HG03175 (cell line): Measurements from ENCODE around the gene DCHS1.

Source experiments
- ATAC-seq: cut with Tn5 transposase; IDR thresholded peaks from one replicate; pipeline ENCODE4 v1.9.1; 2021; ENCODE audit warnings: mild to moderate bottlenecking, moderate library complexity; ENCODE audit not compliant: unreplicated experiment

The DCHS1 gene

DNA sequence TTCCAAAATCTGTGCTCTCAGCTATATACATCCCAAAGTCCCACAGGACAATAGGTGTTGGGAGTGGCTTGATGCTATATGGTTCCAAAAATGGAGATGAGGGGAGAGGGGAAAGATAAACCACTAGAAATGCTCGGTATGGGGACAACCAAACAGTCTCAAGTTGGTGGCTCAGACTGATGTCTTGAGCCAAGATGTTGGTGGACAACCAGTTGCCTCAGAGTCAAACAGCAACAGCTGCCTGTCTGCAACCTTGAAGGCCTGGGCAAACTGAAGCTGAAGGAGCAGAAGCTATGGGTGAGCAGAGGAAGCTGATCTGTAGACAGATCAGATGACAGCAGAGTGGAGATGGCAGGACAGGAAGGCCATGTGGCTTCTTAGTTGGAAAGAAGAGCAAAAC lies 56.2 kb downstream of the DCHS1 start:
- no peak for ATAC-seq

DNA sequence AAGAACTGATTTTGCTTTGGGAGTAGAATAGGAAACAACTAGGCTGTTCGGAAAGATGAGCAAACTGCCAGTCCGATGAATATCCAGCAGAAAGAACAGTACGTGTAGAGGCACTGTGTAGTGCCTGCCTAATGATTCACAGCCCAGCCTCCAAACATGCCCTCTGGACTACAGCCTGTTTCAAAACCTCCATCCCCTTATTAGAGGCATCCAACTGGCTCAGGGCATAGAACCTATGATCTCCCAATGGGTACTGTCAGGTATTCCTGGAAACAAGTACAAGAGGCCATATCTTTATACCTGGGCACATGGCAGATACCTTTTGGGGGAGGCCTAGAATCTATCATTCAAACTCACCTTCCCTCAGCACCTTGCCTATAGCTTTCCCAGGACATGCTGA lies 57.1 kb downstream of the DCHS1 start:
- ATAC-seq = no peak

DNA sequence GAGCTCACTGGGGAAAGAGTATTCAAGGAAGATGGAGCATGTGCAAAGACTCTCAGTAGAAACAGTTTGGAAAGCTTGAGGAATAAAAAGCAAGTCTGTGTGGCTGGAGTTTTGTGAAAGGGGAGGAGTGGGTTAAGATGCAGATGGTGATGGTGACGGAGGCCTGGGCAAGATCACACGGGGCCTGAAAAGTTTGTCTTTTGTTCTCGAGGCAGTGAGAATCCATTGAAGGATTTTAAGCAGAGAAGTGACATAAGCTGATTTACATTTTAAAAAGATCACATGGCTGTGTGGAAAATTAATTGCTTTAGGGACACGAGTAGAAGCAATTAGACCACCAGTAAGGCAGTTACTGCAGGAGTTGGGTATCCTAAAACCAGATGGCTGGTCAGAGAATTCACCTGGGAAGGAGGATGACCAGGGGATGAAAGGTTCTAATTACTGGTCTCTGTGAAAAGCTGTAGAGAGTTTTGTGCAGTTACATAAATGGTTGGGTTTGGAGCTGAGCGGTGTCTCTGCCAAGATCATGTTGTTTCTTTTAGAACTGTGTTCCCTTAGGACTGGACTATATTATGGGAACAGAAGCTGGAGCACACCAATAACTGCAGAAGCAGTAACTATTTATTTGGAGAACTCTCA lies 59.3 kb downstream of the DCHS1 start:
- no peak for ATAC-seq

DNA sequence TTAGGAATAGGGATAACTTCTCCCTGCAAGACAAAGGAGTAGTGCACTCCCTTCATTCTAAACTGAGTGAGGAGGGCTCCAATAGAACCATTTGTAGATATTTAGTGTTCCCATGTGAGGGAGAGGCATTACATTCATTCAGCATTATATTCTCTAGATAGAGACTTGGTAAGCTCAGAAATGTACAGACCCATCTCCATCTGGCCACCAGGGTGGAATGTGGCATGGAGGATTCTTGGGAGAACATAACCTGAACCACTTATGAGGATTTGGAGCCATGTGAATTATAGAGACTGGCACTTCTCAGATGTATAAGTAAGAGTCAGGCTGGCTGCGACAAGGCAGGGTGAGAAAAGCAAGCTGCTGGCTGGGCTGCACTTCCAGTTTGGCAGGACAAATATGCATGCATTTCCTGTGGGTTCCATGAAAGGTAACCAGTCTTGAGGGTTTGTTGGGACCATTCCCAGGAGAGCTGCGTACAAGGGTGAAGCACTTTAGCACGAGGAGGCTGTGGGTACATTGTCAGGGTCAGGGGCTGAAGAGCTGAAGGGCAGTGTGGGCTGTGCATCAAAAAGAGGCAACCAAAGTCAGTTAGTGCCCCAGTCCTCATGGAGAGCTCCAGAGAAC lies 61.4 kb downstream of the DCHS1 start:
- ATAC-seq = no peak

DNA sequence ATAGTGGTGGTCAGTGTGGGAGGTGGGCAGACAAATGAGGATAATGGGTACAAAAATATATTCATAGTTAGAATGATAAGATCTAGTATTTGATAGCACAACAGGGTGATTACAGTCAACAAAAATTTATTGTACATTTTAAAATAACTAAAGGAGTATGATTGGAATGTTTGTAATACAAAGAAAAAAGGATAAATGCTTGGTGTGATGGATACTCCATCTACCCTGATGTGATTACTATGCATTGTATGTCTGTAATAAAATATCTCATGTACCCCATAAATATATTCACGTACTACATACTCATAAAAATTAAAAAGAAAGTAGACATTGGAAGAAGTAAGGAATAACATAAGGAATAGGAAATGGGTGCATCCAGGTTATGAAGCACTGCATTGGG lies 67.6 kb downstream of the DCHS1 start:
- no peak for ATAC-seq

DNA sequence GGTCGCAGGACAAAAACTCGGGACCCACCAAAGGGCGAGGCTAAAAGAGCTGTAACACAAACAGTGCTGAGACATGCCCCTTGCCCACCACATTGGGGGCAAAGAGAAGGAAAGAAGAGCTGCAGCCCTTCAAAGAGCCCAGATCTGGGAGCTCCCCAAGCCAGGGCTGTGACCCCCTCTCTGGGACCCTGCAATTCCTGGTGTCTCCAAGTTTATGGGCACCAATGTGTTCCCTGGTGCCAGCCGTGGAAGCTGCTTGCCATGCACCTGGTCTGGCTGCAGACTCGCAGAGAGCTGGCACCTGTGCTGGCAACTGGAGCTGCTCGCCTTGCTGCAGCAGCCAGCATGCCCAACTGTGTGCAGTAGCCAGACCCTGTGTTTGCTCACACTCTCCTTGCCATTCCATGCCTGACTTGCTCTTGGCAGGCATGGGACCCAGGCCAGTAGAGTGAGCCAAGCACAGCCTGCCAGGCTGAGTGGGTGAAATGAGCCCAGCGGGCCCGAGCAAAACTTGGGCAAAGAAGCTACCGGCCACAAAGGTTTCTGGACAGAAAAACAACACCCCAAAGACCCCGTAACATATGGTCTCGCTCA lies 68.2 kb downstream of the DCHS1 start:
- ATAC-seq = no peak

DNA sequence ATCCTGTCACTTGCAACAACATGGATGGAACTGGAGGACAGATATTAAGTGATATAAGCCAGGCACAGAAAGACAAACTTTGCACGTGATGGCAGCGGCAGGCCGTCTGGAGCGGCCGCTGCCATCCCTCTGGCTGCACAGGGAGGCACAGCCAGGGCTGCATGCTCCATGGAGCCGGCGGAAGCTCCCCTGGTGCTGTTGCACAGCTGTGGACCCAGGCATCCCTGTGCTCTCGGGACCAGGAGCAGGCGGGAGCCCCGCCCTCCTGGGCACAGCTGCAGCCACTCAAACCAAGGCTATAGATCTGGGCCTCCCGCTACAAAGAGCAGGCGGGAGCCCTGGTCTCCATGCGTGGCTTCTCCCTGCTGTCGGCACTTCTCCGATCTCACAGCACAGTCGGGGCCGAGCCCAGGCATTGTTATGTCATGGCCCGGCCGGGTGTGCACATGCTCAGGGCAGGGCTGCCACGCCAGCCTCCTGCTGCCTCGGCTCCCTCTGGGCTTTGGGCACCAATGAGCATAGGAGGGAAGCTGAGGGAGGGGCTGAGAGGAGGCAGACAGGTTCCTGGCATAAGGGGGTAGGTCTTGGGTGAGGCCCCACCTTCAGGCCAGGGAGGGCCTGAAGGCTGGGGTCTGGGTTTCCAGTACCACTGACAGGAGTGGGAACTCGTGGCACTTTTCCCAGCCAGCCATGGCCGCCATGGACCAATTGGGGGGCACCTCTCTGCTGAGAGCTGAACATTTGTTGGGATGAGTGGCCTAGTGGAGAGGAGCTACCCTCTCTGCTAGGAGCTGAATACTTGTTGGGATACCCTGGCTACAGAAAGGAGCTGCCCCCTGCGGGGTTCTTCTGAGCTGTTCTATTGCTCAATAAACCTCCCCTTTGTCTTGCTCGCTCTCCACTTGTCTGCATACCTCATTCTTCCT lies 68.9 kb downstream of the DCHS1 start:
- ATAC-seq = no peak

DNA sequence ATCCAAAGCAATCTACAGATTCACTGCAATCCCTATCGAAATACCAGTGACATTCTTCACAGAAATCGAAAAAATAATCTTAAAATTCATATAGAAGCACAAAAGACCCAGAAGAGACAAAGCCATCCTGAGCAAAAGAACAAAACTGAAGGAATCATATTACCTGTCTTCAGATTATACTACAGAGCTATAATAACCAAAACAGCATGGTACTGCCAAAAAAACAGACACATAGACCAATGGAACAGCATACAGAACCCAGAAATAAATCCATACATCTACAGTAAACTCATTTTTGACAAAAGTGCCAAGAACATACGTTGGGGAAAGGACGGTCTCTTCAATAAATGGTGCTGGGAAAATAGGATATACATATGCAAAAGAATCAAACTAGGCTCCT lies 71.1 kb downstream of the DCHS1 start:
- no peak for ATAC-seq

DNA sequence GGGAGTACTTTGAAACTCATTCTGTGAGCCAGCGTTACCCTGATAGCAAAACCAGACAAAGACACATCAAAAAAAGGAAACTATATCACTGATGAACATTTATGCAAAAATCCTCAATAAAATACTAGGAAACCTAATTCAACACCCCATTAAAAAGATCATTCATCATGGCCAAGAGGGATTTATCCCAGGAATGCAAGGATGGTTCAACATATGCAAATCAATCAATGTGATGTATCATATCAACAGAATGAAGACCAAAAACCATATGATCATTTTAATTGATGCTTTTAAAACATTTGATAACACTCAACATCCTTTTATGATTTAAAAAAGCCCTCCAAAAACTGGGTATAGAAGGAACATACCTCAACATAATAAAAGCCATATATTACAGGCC lies 72.0 kb downstream of the DCHS1 start:
- ATAC-seq = no peak

DNA sequence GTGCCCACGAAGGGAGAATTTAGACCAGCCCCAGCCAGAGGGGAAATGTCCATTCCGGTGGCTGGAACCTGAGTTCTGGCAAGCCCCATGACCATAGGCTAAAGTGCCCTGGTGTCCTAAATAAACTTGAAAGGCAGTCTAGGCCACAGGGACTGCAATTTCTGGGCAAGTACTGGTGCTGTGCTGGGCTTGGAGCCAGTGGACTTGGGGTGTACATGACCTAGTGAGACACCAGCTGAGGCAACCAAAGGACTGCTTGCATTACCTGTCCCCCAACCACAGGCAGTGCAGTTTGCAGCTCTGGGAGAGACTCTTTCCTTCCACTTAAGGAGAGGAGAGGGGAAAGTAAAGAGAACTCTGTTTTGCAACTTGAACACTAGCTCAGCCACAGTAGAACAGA lies 75.9 kb downstream of the DCHS1 start:
- no peak for ATAC-seq

DNA sequence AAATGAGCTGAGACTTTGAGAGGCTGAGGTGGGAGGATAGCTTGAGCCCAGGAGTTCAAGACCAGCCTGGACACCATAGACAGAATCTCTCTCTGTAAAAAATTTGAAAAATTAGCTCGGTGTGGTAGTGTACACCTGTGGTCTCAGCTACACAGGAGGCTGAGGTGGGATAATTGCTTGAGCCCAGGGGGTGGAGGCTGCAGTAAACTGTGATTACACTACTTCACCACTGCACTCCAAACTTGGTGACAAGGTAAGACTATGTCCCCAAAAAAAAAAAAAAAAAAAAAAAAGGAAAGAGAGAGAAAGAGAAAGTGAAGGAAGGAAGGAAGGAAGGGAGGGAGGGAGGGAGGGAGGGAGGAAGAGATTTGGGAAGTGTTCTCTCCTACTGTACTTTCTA lies 77.5 kb downstream of the DCHS1 start:
- no peak for ATAC-seq

DNA sequence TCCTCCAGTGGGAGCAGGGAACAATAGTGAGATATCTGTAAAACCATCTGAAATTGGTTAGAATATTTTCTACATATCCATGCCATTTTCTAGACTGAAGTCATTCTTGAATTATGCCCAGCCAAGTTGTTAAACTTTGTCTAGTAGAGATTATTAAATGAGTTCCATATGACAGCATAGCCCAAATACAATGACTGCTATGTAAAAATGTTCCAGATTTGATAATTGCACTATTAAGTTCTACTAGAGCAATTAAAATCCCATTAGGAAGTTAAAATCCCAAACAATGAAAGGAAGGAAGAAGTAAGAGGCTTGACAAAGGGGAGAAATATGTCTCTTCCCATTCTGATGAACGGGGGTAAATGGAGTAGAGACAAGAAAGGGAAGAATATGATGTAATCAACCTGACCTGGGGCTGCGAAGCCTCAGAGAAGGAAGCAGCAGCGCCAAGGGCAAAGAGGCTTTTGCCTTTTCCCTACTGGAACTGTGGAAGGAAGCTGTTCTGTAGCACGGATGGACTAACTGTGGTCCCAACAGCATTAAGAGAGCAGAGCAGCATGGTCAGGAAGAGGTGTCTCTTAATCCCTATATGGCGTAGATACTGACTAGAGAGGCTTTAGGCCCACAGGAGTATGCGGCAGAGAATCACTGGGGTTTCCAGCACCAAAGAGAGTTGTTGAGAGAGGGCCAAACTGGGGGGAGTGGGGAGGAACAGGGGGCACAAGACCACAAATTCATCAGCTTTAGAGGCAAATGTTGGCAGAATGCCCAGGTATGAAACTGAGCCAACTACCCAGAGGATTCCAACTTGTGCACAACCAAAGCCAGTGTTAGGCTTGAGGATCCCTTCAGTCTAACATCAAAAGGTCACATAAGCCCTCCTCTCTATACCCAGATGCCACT lies 78.9 kb downstream of the DCHS1 start:
- ATAC-seq = no peak

DNA sequence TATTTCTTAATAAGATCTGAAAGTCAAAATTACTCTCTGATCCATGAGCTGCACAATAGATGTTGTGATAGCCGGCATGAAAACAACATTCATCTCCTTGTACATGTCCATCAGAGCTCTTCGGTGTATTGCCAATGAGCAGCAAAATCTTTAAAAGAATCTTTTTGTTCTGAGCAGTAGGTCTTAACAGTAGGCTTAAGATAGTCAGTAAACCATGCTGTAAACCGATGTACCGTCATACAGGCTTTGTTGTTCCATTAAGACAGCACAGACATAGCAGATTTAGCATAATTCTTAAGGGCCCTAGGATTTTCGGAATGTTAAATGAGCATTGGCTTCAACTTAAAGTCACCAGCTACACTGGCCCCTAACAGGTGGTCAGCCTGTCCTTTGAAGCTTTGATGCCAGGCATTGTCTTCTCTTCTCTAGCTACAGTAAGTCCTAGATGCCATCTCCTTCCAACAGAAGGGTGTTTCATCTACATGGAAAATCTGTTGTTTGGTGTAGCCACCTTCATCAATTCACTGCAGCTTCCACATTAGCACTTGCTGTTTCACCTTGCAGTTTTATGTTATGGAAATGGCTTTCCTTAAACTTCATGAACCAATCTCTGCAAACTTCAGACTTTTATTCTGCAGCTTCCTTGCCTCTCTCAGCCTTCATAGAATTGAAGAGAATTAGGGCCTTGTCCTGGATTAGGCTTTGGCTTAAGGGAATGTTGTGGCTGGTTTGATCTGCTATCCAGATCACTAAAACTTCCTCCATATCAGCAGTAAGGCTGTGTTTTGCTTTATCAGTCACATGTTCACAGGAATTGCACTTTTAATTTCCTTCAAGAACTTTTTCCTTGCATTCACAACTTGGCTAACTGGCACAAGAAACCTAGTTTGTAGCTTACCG lies 80.5 kb downstream of the DCHS1 start:
- no peak for ATAC-seq

DNA sequence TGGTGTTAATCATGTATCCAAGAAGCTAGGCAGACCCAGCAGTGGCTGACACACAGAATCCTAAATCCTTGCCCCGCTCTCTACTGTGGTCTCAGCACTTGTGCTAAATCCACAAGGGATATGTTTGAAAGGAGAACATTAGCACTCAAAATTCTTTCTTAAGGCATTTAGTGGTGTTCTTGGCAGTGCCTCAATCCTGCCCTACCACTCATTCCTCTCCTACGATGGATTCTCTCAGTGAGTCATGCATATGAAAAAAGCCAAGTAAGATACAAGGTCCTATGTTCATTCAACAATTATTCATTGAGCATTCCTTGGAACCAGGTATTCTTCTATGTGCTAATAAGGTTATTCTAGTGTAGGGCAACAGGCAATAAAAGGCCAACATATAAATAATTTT lies 83.4 kb downstream of the DCHS1 start:
- ATAC-seq = no peak

DNA sequence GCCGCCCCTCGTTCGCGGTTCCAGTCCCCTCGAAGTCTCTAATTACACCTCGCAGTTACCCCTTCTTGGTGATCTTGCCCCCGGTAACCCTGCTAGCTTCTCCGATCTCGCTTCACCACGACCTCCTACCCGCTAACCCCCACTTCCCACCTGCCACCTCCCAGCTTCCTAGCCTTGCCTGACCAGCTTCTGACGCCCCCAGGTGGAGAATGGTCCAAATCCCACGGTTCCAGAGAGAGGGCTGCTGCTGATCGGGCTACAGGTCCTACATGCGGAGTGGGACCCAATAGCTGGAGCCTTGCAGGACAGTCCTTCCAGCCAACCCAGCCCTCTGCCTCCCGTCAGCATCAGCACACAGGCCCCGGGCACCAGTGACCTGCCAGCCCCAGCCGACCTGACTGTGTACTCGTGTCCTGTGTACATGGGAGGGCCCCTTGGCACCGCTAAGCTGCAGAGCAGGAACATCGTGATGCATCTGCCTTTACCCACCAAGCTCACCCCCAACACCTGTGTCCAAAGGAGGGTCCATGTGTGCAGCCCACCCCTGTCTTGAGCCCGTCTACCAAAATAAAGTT lies 84.1 kb downstream of the DCHS1 start:
- ATAC-seq = no peak
